CD4-positive, CD25-positive, alpha-beta regulatory T cell (primary cell): ENCODE data around the gene TNNC1. TPM values are rescaled to one million over a fixed set of nuclear protein-coding genes. Genes with fewer than 3 reads are reported as not detected.

Source experiments
- ATAC-seq, 2 donors: fragments of 150-1000 bp; cut with Tn5 transposase; one replicate each; pipeline ENCODE4 v1.10.0; 2021; ENCODE audit warnings: low read depth in 2 of 2, moderate number of reproducible peaks in 2 of 2, moderate library complexity in 1 of 2
- DNase-seq, 3 donors: peaks; one replicate each; pipeline versions ENCODE4 v3.0.0 to v3.0.0-alpha.2; 2012 to 2022; ENCODE audit warnings: mixed read lengths in 1 of 3
- H3K27ac ChIP-seq: one replicate; pipeline ENCODE4 v1.7.0; 2013; ENCODE audit warnings: mild to moderate bottlenecking, low read length; ENCODE audit not compliant: insufficient read depth, poor library complexity, severe bottlenecking
- H3K27me3 ChIP-seq: one replicate; pipeline ENCODE4 v1.7.0; 2013; ENCODE audit warnings: low read length; ENCODE audit not compliant: control insufficient read depth, insufficient read depth
- H3K36me3 ChIP-seq: one replicate; pipeline ENCODE4 v1.7.0; 2013; ENCODE audit warnings: mild to moderate bottlenecking, low read length, moderate library complexity; ENCODE audit not compliant: control insufficient read depth, insufficient read depth
- H3K4me1 ChIP-seq: 2 replicates; pipeline ENCODE4 v1.7.0; 2013; ENCODE audit warnings: mild to moderate bottlenecking, low read length; ENCODE audit not compliant: insufficient read depth, control insufficient read depth, poor library complexity, severe bottlenecking
- H3K4me3 ChIP-seq: one replicate; pipeline ENCODE4 v1.7.0; 2013; ENCODE audit warnings: low read depth, mild to moderate bottlenecking, low read length, moderate library complexity
- H3K9me3 ChIP-seq, 2 experiments: 1 replicate in 1 of 2; 2 replicates in 1 of 2; pipeline ENCODE4 v1.7.0; 2013; ENCODE audit warnings: low read length in 2 of 2, mild to moderate bottlenecking in 1 of 2, moderate library complexity in 1 of 2; ENCODE audit not compliant: control insufficient read depth in 2 of 2
- H3K27ac Mint-ChIP-seq, 3 donors: one replicate each; pipeline ENCODE4 v1.8.0; 2020 to 2022; ENCODE audit warnings: mild to moderate bottlenecking in 3 of 3, mixed read lengths in 3 of 3, moderate library complexity in 2 of 3
- H3K27me3 Mint-ChIP-seq: one replicate; pipeline ENCODE4 v1.8.0; 2022; ENCODE audit warnings: mild to moderate bottlenecking, mixed read lengths
- H3K36me3 Mint-ChIP-seq: one replicate; pipeline ENCODE4 v1.8.0; 2020; ENCODE audit warnings: mixed read lengths
- H3K4me1 Mint-ChIP-seq, 4 donors: one replicate each; pipeline ENCODE4 v1.8.0; 2020 to 2022; ENCODE audit warnings: mixed read lengths in 4 of 4, mild to moderate bottlenecking in 1 of 4
- H3K4me3 Mint-ChIP-seq, 4 donors: one replicate each; pipeline ENCODE4 v1.8.0; 2020 to 2022; ENCODE audit warnings: mild to moderate bottlenecking in 4 of 4, mixed read lengths in 4 of 4, moderate library complexity in 3 of 4
- H3K9me3 Mint-ChIP-seq, 7 donors: one replicate each; pipeline ENCODE4 v1.8.0; 2020 to 2022; ENCODE audit warnings: mixed read lengths in 7 of 7, mild to moderate bottlenecking in 3 of 7, moderate library complexity in 2 of 7
- polyA plus RNA-seq, 4 donors: library from polyadenylated mRNA; unstranded; fragments of 300-500 nt; fragmentation: Illumina TruSeq; gene quantifications; one replicate each; pipeline ENCODE4 v1.2.3, GENCODE V29; 2021
- total RNA-seq: library from RNA; stranded (reverse); gene quantifications from one replicate; pipeline ENCODE4 v1.2.3, GENCODE V29; 2022

The TNNC1 gene
- total and polyA plus RNA-seq, 5 donors from 2014 or later = 0.38 to 3.9 (median 0.63) TPM

DNA sequence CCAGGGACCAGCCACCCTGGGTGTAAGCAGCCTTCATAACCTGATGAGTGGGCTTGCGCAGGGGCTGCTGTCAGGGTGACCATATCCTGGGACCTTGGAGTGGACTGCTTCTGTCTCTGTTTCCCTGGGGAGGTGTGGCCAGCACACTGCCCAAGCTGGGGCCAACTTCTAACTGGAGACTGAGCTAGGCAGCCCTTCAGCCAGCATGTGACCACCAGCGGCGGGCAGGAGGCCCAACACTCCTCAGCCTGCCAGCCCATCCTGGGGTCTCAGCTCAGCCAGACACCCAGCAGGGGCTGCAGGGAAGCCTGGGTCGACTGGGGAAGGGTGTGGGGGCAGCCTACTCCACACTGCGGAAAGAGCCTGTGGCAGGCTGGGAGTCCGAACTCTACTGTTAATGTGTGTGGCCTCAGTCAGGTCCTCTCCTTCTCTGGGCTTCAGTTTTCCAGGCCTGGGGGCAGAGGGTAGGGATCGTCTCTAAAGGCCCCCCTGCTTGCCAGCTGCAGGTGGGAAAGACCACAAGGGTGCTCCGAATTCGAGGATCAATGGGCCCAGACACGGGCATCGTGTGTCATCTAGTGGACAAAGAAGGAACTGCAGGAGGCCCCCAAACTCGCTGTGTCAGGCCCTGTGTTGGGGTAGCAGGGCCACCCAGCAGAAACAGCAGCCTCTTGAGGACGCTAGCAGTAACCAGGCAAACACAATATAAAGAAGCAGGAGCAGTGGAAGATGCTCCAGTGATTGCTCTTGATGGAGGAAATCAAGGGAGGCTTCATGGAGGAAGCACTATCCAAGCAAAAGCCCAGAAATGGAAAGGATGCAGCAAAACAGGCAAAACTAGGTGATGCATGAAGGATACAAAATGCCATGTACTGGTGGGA is 7.0 kb downstream of the TNNC1 start:
- H3K27ac Mint-ChIP-seq = peak overlapping the region; percentile 52 to 91 (median 80)
- ATAC-seq = peak; percentile 50 to 54

DNA sequence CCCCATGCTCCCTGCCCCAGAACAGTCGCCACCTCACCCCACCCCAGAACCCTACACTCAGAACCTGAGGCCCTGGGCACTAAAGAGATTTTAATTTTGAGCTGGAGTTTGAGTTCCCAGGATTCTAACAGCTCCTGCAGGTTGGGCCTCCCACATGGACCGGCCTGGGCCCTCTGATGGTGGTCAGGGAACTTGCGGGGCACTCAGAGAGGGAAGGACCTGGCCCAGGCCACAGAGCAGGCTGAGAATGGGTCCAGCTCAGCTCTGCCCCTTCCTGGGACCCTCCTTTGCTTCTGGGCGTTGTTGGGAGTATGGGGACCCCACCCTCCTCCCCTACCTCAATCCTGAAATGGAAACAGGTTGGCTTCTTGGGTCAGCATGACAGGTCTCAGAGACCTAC is 7.8 kb downstream of the TNNC1 start:
- DNase-seq = no peak
- H3K27ac Mint-ChIP-seq = no peak overlapping the region

More for the DNA sequence above, 7.0 kb downstream of the TNNC1 start:
- no peaks in the 10 kb centered on the region for H3K36me3 ChIP-seq
- H3K4me3 ChIP-seq = no peak overlapping the region
- peaks cover 0 to 36% (median 13%) of the 10 kb centered on the region in 4 donors for H3K4me1 Mint-ChIP-seq
- H3K27ac ChIP-seq = no peak overlapping the region
- H3K27me3 Mint-ChIP-seq = peaks cover 4% of the 10 kb centered on the region
- H3K27me3 ChIP-seq = no peaks in the 10 kb centered on the region
- peak overlapping the region; percentile 17 to 76 (median 70) for H3K4me3 Mint-ChIP-seq
- H3K36me3 Mint-ChIP-seq = no peaks in the 10 kb centered on the region
- peak; percentile 61 to 77 (median 72) for DNase-seq
- H3K9me3 Mint-ChIP-seq = no peaks in the 10 kb centered on the region
- no peaks in the 10 kb centered on the region for H3K9me3 ChIP-seq
- peaks cover 37% of the 10 kb centered on the region for H3K4me1 ChIP-seq

DNA sequence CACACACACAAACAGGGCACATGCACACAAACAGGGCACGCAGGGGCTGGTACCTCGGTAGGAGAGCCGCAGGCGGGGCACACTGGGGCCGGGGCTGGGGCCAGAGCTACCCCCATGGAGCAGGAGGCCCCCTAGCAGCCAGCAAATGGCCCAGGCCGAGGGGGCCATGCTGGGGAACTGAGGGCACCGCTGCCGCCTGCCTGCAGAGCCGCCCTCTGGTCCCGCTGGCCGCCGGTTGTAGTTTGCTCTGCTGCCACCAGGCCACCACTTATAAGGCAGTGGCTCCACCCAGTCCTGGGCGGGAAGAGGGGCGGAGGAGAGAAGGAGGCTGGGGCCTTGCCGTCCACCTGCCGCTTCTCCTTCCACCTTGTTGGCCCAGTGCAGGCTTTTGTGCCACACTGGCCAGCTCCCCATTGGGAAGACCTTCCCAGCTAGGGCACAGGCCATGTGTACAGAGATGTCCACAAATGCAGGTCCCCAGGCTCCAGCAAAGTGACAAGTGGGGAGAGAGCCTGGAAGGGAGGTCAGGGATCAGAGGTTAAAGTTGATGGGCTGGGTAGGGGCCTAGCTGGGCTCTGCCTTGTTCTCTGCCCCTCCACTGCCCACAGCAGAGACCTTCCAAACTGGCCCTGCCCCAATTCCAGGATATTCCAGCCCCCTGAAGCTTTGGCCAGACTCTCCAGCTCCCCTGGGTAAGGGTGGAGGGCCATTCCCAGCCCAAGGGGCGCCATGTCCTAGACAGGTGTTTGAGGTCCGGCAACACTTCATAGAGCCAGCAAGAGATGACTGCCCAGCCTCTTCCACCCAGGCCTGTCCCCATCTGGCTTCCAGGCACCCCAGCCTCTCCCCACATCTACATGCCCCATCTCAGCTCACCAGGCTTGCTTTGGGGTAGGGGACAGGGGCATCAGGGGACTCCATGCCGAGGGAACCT is 8.7 kb downstream of the TNNC1 start, which contains the start of gene SEMA3G:
Gene SEMA3G, minus strand, starts transcription at position 244 of the 934 bp plus-strand sequence. Its CDS starts 76 bp downstream, at position 168.
- peaks cover 37% of the 10 kb centered on the region for H3K4me1 ChIP-seq
- Mint-ChIP-seq H3K4me3 (peak within 1 kb of the TSS; percentile 73 to 82 (median 76)), H3K9me3 (no peaks in the 10 kb centered on the region), H3K36me3 (no peaks in the 10 kb centered on the region), H3K27me3 (peaks cover 4% of the 10 kb centered on the region), H3K4me1 (peaks cover 0 to 36% (median 13%) of the 10 kb centered on the region in 4 donors), H3K27ac (peak within 1 kb of the TSS in 2 of 3 donors; percentile 35 to 36)
- ATAC-seq (peak; percentile 95 to 97), DNase-seq (peak; percentile 73 to 89 (median 79))
- H3K4me3 ChIP-seq = peak within 1 kb of the TSS; percentile 44
- peak within 1 kb of the TSS; percentile 23 for H3K27ac ChIP-seq
- peaks cover 5% of the 10 kb centered on the region for H3K36me3 ChIP-seq
- H3K27me3 ChIP-seq = no peaks in the 10 kb centered on the region
- H3K9me3 ChIP-seq = no peaks in the 10 kb centered on the region

More for the DNA sequence above, 7.8 kb downstream of the TNNC1 start:
- Histone ChIP-seq H3K9me3 (no peaks in the 10 kb centered on the region), H3K27me3 (no peaks in the 10 kb centered on the region), H3K4me1 (peaks cover 37% of the 10 kb centered on the region), H3K36me3 (no peaks in the 10 kb centered on the region), H3K27ac (no peak overlapping the region), H3K4me3 (no peak overlapping the region)
- H3K9me3 Mint-ChIP-seq = no peaks in the 10 kb centered on the region
- no peaks in the 10 kb centered on the region for H3K36me3 Mint-ChIP-seq
- no peak for ATAC-seq
- H3K4me1 Mint-ChIP-seq = peaks cover 0 to 36% (median 13%) of the 10 kb centered on the region in 4 donors
- peaks cover 4% of the 10 kb centered on the region for H3K27me3 Mint-ChIP-seq
- H3K4me3 Mint-ChIP-seq = no peak overlapping the region

DNA sequence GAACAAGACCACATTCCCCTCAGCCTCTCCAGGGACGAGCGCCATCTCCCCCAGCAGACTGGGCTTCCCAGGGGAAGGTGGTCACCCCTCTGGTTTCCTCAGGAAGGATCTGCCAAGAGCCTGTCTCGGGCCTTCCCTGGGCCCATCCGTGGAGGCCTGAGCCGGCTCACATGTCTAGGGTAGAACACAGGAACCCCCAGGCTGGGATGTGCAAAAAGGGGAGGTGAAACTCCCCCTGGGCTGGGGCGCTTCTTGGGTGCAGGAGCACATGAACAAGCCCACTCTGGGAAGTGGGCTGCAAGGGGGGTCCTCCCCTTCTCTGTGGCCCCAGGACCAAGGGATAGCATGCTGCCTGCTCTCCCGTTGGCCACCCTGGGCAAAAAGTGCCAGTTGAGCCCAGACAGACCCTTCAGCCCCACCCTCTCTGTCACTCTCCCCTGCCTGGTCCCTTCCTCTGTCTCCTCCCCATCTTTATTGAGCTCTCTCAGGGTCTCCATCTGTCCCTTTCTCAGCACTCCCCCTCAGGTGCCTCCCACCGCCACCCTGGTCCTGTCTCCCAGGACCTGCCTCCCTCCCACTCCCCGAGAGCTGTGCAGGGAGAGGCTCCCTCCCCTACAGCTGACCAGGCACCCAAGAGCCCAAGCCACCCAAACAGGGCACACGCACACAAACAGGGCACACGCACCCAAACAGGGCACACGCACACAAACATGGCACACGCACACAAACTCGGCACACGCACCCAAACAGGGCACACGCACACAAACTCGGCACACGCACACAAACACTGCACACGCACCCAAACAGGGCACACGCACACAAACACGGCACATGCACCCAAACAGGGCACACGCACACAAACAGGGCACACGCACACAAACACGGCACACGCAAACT is 9.8 kb downstream of the TNNC1 start:
- Mint-ChIP-seq H3K27ac (no peak overlapping the region), H3K27me3 (peaks cover 4% of the 10 kb centered on the region), H3K36me3 (no peaks in the 10 kb centered on the region), H3K4me3 (peak overlapping the region; percentile 47 to 74 (median 64)), H3K9me3 (no peaks in the 10 kb centered on the region), H3K4me1 (peaks cover 0 to 36% (median 13%) of the 10 kb centered on the region in 4 donors)
- DNase-seq (no peak), ATAC-seq (no peak)
- H3K27ac ChIP-seq = no peak overlapping the region
- peaks cover 37% of the 10 kb centered on the region for H3K4me1 ChIP-seq
- H3K9me3 ChIP-seq = no peaks in the 10 kb centered on the region
- H3K4me3 ChIP-seq = peak overlapping the region; percentile 44
- H3K36me3 ChIP-seq = peaks cover 5% of the 10 kb centered on the region
- H3K27me3 ChIP-seq = no peaks in the 10 kb centered on the region

DNA sequence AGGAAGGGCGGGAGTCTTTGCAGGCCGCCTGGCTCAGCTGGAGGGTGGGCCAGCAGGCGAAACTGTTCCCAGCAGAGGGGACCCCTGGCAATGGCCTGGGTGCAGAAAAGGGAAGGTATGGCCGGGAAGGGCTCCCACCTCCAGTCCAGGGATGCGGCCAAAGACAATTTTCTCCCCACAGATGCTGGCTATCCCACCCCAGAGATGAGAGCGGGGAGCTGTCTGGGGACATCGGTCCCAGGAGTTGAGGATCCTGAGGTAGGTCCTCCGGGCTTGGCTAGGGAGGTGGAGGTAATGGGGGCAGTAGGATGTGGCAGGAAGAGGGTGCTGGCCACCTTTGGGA is 10.6 kb downstream of the TNNC1 start:
- peaks cover 0 to 34% (median 13%) of the 10 kb centered on the region in 4 donors for H3K4me1 Mint-ChIP-seq
- Histone ChIP-seq H3K36me3 (peaks cover 5% of the 10 kb centered on the region), H3K27ac (no peak overlapping the region), H3K4me3 (peak overlapping the region; percentile 44), H3K9me3 (no peaks in the 10 kb centered on the region), H3K4me1 (peaks cover 37% of the 10 kb centered on the region), H3K27me3 (no peaks in the 10 kb centered on the region)
- peak overlapping the region; percentile 62 to 75 (median 65) for H3K4me3 Mint-ChIP-seq
- no peak for ATAC-seq
- no peaks in the 10 kb centered on the region for H3K9me3 Mint-ChIP-seq
- no peaks in the 10 kb centered on the region for H3K36me3 Mint-ChIP-seq
- H3K27ac Mint-ChIP-seq = no peak overlapping the region
- no peak for DNase-seq
- peaks cover 4% of the 10 kb centered on the region for H3K27me3 Mint-ChIP-seq

DNA sequence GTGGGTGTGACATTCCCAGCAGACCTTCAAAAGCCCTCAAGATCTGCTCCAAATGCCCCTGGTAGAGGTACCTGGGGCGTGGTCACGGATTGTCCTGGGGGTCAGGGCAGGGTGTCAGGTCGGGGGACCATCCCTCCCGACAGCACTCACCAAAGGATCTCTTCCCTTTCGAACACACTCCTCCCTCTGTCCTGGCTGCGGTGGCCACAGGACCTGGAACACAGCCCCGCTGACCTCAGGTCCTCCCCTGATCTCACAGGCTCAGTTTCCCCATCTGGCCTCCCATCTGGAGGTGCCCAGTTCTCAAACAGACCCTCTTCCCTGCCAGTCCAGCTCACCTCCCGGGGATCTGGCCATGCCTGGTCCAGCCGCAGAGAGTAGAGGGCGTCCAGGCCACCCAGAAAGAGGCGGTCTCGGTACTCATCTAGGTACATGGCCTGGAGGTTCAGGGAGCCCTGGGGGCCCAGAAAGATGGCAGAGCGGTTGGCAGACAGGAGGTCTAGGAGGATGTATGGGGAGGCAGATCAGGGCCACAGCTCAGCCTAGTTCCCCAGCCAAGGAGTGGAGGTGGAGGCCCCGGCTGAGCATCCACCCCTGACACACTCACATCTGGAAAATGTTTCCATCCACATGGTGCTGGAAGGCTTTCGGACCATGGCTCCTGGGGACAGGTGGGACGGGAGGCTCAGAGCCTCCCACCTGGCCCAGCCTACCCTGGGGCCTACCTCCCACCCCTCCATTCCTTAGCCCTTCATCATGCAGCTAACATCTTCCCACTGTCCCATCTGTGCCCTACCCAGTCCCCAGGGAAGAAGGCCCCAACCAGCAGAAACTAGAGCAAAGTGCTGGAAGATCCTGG is 11.2 kb downstream of the TNNC1 start:
- Mint-ChIP-seq H3K36me3 (no peaks in the 10 kb centered on the region), H3K4me1 (peaks cover 0 to 29% (median 13%) of the 10 kb centered on the region in 4 donors), H3K9me3 (no peaks in the 10 kb centered on the region), H3K27me3 (no peaks in the 10 kb centered on the region), H3K4me3 (peak overlapping the region in 3 of 4 donors; percentile 62 to 75 (median 66)), H3K27ac (no peak overlapping the region)
- Histone ChIP-seq H3K4me1 (peaks cover 37% of the 10 kb centered on the region), H3K36me3 (peaks cover 5% of the 10 kb centered on the region), H3K27me3 (no peaks in the 10 kb centered on the region), H3K4me3 (no peak overlapping the region), H3K27ac (no peak overlapping the region), H3K9me3 (no peaks in the 10 kb centered on the region)
- DNase-seq (no peak), ATAC-seq (no peak)
